ENCODE data around the gene DCAF11.

The DCAF11 gene

DNA sequence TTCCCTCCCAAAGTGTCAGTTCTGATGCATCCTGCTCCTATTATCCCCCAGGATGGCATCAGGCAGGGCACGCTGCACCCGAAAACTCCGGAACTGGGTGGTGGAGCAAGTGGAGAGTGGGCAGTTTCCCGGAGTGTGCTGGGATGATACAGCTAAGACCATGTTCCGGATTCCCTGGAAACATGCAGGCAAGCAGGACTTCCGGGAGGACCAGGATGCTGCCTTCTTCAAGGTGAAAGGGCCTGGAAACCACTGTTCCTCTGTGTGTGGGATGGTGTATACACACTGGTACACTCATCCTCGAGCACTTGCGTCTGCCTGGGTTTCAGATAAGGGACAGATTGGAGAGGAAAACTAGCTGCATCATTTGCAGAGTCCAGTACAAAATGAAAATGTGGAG lies 47.5 kb downstream of the DCAF11 start:
- no peak for FAIRE-seq

DNA sequence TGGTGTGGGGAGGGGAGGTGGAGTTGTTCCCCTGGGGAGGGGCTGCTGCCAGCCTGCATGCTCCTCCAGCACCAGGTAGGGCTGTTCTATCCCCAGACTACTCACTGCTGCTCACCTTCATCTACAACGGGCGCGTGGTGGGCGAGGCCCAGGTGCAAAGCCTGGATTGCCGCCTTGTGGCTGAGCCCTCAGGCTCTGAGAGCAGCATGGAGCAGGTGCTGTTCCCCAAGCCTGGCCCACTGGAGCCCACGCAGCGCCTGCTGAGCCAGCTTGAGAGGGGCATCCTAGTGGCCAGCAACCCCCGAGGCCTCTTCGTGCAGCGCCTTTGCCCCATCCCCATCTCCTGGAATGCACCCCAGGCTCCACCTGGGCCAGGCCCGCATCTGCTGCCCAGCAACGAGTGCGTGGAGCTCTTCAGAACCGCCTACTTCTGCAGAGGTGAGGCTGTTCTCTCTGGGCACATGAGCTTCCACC lies 50.0 kb downstream of the DCAF11 start:
- no peak for FAIRE-seq

DNA sequence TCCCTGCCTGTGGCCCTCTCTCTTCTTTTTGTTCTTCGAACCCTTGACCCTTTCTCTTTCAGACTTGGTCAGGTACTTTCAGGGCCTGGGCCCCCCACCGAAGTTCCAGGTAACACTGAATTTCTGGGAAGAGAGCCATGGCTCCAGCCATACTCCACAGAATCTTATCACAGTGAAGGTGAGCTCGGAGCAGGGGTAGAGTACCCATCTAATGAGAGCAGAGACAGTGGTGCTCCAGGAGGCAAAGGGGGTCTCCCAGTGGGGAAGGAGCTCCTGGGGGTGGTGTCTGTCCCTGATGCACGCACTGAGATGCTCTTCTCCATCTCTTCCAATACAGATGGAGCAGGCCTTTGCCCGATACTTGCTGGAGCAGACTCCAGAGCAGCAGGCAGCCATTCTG lies 51.2 kb downstream of the DCAF11 start:
- no peak for FAIRE-seq

DNA sequence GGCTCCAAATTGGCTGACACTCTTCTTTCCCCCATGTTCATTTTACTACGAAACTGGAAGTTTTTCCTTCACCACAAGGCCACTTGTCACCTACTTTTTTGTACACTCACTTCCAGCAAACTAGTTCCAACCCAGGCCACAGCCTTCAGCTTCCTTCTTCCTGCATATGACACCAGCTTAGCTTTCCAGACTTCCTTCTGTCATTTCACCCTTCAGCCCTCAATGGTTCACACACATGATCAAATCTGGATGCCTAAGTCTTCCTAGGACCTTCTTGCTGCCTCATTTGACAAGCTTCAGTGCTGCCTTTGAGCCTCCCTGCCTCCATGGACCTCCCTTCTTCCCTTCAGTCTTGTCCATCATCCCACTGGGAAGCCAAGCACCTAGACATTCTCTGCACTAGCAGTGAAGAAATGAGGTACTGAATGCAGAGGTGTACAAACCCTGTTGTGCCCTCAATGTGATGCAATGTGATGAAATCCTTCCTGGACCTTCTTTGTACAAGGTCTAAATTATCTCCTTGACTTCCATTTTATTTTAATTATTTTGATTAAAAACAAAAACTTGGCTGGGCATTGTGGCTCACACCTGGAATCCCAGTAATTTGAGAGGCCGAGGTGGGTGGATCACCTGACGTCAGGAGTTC lies 53.0 kb downstream of the DCAF11 start:
- no peak for FAIRE-seq

DNA sequence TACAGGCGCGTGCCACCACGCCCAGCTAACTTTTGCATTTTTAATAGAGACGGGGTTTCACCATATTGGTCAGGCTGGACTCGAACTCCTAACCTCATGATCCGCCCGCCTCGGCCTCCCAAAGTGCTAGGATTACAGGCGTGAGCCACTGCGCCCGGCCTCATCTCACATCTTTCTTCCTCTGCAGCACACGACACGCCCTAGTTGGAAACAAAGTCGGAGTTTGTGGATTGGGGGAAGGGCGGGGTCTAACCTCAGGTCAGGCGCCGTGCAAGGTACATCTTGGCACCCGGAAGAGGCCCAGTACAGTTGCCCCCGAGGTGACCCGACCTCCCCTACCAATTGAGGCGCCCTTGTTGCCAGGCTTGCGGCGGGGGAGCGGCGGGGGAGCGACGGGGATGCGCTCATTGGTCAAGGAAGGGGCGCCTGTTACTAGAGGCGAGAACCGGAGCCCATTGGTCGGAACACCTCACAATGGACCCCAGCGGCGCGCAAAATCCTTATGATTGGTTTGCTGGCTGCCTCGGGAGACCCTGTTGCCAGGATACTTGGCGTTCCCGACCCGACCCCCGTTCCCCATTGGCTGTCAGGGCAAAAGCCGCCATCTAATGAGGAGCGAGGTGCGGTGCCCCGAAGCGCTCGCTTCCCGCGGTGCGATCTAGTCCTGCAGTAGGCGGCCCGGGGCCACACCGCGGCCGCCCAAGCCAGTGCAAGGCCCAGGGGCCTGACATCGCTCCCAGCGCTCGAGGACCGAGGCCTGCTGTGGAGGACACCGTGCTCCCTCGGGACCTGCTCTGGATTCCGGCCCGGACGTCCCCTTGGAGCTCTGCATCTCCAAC lies 57.1 kb downstream of the DCAF11 start, which contains the start of gene REC8:
REC8 (plus strand) TSS at position 659 of the 839 bp plus-strand sequence. CDS start 473 bp downstream, outside the sequence.
- no peak for FAIRE-seq

DNA sequence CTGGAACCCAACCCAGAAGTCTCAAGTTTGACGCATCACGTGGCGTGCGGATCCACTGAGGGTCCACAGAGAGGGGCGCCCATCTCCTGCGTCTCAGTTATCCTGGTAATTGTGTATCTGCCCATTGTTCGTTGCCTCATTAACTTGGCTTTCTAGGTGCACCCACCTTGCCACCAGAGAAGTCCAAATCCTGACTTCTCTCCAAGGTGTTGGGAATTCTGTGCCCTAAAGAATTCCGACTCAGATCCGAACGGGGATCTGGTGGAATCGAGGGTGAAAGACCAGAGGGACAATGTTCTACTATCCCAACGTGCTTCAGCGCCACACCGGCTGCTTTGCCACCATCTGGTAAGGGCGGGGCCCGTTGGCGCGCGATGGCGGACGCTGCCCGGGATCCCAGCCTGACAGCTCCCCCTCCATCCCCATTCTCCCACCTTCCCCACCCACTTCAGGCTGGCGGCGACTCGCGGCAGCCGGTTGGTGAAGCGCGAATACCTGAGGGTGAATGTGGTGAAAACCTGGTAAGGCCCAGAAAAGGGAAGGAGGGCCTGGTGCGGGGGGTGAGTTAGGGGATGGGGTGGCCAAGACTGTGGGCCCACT lies 57.8 kb downstream of the DCAF11 start:
- FAIRE-seq, result no peak

DNA sequence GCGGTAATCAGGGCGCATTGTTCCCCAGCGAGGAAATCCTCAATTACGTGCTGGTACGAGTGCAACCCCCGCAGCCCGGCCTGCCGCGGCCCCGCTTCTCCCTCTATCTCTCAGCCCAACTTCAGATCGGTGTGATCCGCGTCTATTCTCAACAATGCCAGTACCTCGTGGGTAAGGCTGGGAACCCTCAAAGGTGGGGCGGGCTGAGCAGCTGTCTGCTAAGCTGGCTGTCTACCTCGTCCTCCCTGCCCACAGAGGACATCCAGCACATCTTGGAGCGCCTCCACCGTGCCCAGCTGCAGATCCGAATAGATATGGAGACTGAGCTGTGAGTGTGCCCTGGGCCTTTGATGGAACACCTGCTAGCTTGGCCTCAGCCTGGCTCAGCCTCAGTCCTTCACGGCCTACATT lies 58.3 kb downstream of the DCAF11 start:
- no peak for FAIRE-seq

Measured in G401.6 (cell line).